ENCODE results near the gene TMEM125.

TMEM125 gene

DNA sequence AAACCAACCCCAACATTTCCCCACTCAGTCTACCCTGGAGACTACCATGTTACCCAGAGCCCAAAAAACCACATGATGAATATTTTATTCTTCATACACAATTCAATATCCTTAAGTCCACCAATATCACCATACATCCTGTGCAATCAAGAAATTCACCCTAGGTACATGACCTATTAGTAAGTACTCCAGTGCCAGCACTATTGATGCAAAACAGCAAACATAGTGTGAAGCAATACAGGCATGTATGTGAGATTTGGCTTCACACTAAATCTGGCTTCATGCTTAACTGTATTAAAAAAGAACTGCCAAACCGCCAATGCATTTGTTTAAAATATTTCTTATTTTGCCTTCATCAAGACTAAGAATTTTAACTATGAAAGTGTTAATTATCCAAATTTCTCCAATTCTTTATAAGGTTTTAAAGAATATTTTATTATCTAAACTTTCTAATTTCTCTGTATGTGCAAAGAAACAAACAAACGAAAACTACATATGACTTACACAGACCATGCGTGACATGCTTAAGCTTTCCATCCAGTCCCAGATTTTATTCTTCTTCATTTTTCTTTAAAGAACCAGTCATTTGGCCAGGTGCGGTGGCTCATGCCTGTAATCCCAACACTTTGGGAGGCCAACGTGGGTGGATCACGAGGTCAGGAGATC, 22.4 kb upstream of the TMEM125 start:
- no peak for DNase-seq (ENCODE audit: low read depth)

DNA sequence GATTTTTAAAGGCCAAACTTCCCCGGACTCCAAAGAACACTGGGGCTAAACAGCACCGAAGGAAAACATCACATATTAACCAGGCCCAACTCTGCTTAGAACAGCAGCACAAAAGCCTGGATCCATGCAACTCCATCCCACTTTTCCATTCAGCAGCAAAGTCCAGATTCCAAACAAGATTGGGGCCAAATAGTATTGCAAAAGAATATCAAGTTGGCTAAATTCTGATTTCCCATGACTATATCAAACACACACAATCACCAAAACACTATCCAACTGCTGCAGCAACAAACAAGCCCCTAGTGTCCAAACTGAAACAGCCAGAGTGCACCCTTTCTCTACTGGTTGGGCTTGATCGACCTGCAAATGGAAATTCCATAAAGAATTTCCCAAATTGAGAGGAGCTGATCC, 19.4 kb upstream of the TMEM125 start:
- no peak for DNase-seq (ENCODE audit: low read depth)

DNA sequence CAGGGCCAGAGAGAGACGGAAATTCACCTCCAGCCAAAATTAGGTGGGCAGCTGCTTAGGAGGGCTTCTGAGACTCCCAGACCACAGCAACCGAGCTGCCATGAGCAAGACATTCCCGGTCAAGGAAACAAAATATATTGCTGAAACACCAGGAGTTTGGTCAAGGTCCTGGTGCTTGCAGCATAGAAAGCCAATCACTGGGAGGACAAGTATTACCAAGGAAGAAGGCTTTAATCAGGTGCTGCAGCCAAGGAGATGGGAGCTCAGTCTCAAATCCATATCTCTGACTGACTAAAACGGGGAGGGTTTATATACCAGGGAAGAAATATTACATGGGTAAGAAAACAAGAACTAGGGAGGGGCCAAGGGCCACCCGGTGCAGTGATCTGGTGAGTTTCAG, 18.8 kb upstream of the TMEM125 start:
- no peak for DNase-seq (ENCODE audit: low read depth)

DNA sequence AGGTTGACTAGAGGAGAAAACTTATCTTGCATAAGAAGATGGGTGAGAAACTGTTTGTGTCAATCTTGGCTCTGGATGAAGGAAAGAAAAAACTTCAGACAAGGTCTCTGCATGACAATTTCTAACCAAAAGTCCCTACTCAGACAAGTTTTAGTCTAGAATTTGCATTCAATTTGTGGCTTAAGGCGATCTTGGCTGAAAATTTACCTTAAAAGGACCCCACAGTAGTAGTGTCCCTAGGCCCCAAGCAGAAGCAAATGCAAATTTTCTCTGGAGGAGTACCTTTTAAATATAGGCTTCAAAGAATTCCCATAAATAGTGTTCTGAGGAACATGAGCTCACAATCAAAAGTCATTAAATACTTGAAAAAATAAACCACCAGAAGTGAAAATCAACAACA, 17.6 kb upstream of the TMEM125 start:
- no peak for DNase-seq (ENCODE audit: low read depth)

DNA sequence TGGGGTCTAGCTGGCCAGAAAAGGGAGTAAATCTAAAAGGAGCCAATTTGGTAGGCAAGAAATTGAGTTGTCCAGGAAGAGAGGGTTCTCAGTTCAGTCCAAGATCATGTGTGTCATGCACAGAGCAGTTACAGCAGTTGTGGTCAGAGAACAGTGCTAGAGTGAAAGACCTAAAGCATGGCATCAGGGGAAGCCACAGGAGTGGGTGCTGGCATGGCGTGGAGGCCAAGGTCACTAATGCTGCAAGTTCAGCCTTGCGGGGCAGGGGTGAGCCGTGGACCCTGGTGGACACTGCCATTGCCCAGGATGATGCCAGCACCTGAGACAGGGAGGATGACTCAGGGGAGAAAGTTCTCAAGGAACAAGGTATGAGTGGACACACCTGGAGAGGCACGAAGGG, 16.6 kb upstream of the TMEM125 start:
- DNase-seq (ENCODE audit: low read depth) = no peak

DNA sequence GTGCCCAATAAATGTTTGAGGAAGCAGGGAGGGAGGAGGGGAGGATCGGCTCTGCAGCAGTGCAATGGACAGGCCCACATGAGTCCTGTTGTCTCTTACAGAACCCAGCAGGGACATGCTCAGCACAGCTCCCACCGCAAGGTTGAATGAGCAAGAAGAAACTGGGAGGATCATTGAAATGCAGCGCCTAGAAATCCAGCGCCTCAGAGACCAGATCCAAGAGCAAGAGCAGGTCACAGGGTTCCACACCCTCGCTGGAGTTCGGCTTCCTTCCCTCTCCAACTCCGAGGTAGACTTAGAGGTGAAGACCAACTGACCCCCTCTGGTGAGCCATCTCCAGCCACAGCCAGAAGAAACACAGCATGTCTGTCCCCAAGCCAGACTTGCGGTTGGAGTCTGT, 15.9 kb upstream of the TMEM125 start:
- DNase-seq (ENCODE audit: low read depth) = no peak

DNA sequence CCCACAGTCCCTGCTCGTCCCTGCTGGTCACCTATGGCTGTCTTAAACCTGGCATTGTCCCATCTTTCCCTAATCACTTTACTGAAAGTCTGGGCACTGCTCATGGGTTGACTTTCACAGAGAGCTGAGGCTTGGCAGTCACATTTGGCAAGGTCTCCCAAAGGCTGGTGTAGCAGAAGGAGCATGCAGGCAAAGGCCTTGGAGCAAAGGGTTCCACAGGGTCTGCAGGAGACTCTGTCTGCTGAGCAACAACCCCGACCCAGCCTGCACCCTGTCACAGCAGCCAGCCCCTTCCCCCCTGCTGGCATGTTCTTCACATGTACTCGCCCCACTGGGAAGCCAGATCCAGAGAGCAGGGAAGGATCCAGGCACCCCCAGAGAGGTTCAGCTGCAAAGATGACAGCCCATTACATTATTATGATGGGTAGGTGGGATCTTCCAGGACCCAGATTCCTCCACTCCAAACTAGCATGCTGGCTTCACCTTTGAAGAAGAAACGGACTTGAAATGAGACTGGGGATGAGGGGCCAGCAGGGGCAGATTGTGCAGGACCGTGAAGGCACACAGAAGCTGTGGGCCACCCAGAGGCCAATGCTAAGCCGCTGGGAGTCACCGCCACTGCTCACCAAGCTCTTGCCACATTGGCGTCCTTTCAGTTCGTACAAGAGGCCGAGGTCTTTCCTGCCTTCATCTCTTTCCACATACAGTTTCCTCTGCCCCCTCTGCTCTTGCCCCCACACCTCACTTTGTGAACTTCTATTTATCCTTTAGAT, 14.2 kb upstream of the TMEM125 start:
- no peak for DNase-seq (ENCODE audit: low read depth)

DNA sequence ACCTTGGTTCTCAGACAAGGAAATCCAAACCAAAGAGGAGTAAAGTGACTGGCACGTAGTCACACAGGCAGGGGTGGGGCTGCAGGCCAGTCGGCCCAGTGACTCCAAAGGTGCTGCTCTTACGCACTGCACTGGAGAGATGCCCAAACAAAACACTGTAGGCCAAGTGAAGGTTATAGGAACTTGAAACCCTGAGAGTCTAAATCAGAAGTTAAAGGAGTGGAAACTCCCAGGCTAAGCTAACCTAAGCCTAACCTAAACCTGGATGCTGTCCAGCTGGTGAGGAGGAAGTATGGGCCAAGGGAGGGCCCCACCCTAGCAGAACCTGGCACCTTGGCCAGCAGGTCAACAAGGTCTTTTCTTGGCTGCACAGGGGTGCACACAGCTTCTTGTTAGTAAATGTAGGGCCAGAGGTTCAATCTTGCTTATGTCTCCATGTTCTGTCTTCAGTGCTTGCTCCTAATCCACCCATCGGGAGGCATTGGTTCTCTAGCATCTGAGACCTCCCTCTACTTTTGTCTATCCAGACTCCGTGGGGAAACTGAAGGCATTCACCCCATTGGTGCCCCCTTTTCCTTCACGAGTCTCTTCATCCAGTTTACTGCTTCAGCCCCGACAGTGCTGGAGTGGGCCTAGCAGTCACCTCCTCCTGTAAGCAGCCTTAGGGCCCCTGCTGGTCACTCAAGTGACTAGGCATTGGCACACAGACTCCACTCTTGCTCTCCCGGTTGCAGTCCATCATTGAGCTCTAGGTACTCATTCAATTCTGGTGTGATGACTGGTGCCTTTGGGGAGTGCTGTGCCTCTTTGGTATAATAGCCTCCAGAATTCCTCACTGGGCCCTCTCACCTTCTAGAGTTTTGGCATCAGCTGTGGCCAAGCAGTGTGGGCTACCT, 12.9 kb upstream of the TMEM125 start:
- no peak for DNase-seq (ENCODE audit: low read depth)

DNA sequence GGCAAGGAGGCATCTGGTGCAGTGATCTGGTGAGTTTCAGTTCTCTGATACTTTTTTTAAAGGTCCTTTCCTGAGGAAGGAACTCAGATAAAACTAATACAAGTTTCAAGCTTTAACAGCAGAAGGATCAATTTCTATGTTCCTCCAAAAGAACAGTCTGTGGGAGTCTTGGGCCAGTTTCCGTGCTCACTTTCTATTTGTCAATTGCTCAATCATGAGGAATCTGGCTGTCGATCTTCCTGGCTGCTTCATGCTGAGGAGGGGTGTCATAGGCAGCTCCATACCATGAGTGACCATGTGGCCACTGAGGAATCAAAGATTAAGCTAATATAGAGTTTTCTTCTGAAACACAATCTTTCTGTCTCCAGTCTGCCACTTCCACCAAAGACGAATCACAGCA, 11.4 kb upstream of the TMEM125 start:
- no peak for DNase-seq (ENCODE audit: low read depth)

DNA sequence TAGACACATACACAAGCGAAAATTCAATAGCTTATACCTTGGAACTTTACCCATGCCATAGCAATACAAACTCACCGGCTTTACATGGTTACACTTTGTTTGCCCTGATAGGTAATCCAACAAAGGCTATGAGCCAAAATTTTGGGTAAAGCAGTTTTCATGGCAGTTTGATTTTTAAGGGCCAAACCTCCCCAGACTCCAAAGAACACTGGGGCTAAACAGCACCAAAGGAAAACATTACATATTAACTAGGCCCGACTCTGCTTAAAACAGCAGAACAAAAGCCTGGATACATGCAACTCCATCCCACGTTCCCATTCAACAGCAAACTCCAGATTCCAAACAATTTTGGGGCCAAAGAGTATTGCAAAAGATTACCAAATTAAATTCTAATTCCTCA, 4.4 kb upstream of the TMEM125 start:
- DNase-seq (ENCODE audit: low read depth) = no peak

DNA sequence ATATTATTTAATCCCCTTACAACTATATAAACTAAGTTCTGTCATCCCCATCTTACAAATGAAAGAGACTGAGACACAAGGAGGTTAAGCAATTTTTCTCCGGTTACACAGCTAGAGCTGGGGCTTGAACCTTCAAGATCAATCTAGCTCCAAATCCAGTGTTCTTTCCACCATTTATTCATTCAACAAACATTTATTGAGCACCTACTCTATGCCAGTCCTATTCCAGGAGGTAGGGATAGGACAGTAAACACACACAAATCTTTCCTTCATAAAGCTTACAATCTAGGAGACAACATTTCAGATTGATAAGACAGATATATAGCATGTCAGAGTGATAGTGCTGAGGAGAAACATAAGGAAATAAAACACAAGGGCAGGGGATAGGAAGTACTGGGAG, 2.9 kb upstream of the TMEM125 start:
- no peak for DNase-seq (ENCODE audit: low read depth)

DNA sequence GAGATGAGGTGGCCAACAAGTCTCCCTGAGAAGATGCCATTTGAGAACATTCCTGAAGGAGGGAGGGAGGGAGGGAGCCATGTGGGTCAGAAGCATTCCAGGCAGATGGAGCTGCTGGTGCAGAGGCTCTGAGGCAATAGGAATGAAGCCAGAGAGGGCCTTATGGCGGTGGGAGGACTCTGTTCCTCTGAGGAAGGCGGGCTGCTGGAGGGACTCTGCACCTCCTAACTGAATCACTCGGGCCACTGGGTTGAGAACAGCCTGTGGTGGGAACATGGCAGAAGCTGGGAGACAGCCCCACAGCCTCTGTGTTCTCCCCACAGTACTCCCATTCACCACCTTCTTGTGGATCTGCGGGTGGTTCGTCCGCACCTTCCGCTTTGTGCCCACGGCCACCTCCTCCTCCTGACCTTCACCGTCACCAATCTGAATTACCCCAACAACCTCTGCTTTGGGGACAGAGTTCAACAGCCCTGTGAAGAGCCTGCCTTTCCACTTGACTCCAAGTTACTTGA, 2.4 kb upstream of the TMEM125 start:
- no peak for DNase-seq (ENCODE audit: low read depth)

DNA sequence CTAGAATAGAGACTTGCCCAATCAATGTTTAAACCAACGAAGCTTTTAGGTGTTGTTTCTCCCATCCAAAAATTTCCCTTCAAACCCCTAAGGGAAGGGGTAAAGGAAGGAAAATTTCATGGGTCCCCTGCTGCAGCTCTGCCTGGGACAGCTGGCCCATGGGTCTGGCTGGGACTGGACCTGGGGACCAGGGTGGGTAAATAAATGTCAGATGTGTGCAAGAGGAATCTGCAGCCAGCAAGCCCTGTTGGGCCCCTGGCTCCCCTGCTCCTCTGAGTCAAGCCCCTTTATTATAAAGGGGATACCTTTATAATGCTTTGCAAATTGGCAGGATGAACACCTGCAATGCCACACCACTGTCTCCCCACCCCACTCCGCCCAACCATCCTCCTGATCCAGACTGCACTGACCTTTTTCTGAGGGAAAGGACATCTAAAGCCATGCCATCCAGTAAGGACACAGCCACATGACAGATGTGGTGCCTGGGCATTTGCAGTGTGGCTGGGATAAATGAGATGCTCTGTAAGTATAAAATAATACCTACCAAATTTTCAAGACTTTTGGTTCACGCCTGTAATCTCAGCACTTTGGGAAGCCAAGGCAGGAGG, 1.9 kb upstream of the TMEM125 start:
- no peak for DNase-seq (ENCODE audit: low read depth)

DNA sequence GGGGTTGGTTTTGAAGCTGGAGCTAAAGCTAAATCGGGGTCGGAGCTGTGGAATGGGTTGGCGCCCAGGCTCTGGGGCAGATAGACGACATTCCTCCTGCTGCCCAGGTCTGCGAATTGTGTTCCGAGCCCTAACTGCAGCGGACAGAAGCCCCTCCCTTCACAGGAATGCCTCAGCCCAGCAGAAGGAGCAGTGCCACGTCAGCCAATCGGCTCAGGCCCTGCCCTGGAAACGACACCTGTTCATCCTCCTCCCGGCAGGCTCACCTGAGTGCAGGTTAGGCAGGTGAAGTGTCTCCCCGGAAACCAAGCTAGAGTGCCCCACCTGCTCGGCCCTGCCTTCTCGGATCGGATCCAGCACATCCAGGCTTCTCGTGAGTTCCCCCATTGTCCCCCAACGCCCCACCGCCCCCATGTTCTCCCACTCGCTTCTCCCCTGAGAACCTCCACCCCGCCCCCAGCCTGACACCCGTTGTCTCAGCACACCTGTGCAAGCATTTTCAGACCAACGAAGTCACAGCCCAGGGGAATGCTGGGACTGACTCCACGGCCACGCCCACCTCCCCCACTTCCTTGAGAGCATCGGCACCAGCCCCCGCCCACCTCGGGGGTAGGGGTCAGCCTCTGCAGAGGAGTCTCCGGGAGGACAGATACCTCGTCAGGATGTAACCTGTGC, 775 bp downstream of the TMEM125 start:
- DNase-seq (ENCODE audit: low read depth) = no peak

DNA sequence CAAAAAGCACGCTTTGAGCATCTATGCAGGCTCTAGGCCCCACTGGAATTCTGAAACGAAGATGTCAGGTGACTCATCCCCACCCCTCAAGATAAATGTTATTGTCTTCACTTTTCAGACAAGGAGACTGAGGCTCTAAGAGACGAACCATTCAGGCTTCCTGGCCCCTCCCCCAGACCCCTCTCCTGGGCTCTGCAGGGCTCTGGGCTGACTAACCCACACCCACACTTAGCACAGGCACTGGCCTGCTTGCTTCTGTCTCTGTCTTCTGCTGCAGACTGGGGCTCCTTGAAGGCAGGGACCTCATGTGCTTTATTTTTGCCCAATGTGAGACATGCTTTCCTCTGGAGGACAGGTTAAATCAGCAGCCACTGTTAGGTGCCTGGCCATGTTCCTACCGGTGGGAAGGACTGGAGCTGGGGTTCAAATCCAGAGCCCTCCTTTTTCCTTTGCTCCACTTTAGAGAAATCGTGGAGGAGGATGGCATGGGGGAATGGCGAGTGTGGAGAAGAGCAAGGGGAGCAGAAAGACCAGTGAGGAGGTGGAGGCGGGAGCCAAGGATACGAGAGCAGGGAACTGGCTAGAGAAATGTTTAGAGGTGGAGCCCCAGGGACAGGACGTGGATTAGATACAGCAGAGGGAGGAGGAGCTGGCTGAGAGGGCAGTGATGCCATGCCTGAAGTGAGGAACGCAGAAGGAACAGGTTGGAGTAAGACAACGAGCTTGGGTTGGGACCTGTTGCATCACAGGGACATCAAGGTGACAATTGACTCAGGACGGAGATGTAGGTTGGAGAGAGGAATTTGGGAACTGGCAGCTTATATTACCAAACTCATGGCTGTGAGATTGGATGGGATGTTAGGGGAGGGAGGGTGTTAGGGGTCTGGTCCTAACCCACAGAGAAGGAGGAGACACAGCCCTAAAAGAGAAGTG, 1.7 kb downstream of the TMEM125 start:
- no peak for DNase-seq (ENCODE audit: low read depth)

DNA sequence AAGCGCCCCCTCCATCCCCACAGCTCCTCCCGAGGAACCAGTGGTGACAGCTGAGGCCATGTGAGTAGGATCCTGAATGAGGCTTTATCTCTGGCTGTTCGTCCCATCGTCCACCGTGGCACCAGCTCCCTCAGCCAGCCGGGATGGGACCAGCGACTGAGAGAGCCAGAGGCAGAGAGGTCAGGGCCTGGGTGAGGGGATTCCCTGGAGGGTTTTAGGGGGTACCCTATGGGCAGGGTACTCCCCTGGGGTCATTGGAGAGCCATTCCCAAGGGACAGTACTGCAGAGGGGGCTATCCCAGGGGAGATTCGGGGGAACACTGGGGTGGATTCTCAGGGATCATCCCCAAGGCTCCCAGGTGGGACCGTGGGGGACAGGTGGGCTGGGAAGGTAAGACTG, 2.4 kb downstream of the TMEM125 start:
- DNase-seq (ENCODE audit: low read depth) = no peak

DNA sequence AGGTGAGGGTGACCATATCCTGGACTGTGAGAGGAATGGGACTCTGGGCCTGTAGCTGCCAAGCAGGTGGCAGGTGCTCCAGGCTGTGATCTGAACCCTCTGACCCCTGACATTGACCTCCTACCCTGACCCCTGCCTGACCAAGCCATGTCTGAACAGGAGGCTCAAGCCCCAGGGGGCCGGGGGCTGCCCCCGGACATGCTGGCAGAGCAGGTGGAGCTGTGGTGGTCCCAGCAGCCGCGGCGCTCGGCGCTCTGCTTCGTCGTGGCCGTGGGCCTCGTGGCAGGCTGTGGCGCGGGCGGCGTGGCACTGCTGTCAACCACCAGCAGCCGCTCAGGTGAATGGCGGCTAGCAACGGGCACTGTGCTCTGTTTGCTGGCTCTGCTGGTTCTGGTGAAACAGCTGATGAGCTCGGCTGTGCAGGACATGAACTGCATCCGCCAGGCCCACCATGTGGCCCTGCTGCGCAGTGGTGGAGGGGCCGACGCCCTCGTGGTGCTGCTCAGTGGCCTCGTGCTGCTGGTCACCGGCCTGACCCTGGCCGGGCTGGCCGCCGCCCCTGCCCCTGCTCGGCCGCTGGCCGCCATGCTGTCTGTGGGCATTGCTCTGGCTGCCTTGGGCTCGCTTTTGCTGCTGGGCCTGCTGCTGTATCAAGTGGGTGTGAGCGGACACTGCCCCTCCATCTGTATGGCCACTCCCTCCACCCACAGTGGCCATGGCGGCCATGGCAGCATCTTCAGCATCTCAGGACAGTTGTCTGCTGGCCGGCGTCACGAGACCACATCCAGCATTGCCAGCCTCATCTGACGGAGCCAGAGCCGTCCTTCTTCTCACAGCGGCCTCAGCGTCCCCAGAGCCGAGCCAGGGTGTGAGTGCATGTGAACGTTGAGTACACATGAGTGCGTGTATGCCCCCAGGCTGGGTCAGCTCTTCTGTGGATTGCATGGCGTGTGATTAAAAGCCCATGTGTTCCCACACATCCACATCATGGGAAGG, 3.1 kb downstream of the TMEM125 start:
- no peak for DNase-seq (ENCODE audit: low read depth)

DNA sequence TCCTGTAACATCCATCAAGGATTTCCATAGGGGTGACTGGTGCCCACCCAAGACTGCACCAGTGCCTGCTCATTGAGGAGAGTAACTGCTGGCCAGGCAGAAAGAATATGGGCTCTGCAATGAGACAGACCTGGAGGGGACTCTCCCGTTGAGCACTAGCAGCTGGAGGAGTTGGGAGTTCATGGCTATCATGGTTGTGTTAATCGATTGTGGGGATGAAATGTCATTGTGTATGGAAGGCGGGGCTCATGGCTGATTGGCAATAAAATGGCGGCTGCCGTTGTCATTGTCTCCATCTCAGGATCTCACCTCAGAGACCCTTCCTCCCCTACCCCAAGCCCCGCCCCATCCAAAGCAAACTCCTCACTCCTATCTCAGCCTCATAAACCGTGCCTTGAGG, 3.9 kb downstream of the TMEM125 start:
- no peak for DNase-seq (ENCODE audit: low read depth)

DNA sequence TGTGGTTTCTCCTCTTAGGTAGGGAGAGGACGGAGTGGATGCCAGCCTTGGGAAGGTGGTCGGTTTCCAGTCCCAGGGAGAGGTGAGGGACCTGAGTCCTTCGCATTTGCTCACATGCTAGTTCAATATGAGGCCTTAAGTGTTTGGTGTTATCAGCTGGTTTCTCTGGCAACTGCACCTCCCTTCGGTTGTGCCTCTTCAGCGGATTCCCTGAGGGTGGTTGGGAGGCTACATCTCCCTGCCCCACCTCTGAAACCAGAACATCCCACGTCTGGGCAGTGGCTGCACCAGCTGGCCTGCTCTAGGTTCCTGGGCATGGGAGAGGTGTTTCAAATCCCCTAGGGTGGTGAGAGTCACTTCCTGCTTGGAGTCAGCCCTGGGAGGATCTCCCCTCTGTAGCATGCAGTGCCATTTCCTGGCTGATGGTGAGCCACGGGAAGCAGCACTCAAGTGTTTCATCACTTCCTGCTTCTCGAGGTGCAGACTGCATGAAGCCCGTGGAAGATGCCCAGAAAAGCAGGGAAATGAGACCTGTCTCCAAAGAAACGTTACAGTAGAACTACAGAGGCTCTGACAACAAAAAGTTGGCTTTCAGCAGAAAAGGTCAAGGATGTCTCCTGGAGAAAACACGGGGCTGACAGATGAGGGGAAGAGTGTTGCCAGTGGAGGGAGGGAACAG, 4.5 kb downstream of the TMEM125 start:
- DNase-seq (ENCODE audit: low read depth) = no peak

Data from stimulated activated CD8-positive, alpha-beta memory T cell treated with anti-CD3 and anti-CD28 coated beads, Interleukin-15, amount 100 ng/mL, for 1 hour (primary cell).